GM10266 (cell line): ENCODE measurements around the gene EIF2AK2.

ENCODE experiments used
- DNase-seq: peaks from one replicate; pipeline ENCODE4 v3.0.0; 2012; ENCODE audit errors: extremely low spot score
- TF ChIP-seq, protein P1 (sequence below): IDR thresholded peaks from 2 replicates; pipeline ENCODE4 v1.5.1; 2012; ENCODE audit warnings: mild to moderate bottlenecking, low read depth; ENCODE audit not compliant: control insufficient read depth, insufficient read depth; ENCODE audit errors: missing control alignments

EIF2AK2 gene

DNA sequence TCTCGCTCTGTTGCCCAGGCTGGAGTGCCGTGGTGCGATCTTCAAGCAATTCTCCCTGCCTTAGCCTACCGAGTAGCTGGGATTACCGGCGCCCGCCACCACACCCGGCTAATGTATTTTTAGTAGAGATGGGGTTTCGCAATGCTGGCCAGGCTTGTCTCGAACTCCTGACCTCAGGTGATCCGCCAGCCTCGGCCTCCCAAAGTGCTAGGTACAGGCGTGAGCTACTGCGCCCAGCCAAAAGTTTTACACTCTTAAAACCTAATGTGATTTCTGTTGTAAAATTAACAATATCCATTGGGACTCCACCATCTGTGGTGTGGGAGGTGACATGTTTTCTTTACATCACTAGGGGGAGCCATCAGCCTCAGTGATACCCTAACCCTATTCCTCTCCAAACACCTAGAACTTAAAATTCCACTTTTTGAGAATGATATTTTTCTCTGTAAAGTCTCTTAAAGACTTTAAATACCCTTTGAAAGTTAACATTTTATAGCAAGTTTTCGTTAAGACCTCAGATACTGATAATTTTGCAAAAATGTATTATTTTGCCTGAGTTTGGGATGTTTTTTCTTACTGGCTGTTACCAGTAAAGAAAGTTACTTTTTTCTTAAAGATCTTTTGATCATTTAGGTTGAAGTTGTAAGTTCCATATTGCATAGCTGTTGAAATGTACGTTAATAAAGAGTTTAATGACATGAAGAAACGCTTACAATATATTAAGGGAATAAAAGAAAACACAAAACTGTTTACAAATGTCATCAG, 11.6 kb upstream of the EIF2AK2 start:
- TF ChIP-seq, protein P1, sequence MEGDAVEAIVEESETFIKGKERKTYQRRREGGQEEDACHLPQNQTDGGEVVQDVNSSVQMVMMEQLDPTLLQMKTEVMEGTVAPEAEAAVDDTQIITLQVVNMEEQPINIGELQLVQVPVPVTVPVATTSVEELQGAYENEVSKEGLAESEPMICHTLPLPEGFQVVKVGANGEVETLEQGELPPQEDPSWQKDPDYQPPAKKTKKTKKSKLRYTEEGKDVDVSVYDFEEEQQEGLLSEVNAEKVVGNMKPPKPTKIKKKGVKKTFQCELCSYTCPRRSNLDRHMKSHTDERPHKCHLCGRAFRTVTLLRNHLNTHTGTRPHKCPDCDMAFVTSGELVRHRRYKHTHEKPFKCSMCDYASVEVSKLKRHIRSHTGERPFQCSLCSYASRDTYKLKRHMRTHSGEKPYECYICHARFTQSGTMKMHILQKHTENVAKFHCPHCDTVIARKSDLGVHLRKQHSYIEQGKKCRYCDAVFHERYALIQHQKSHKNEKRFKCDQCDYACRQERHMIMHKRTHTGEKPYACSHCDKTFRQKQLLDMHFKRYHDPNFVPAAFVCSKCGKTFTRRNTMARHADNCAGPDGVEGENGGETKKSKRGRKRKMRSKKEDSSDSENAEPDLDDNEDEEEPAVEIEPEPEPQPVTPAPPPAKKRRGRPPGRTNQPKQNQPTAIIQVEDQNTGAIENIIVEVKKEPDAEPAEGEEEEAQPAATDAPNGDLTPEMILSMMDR, result peak; percentile 72
- peak; percentile 74 for DNase-seq

DNA sequence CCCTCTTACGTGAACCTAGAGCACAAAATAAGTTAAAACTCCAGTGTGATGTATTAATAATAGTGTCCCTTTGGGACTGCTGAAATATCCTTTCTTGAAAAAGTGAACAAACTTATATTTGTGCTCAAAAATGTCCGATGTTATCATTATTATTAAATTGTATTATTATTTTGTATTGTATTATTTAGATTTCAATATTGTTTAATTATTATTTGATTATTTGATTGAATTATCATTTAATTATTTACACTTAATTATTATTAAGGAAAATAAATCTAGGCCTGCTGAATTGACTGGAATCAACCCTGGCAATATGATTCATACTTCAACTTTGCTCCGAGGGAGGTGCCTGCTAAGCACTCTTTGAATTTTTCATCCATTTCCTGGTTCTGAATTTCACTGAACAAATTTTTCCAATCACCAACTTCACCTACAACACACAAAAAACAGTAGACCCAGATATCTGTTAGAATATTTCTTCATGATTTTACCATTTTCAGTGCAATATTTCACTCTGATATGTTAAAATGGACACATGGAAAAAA, 10.9 kb upstream of the EIF2AK2 start:
- DNase-seq, result no peak
- TF ChIP-seq, protein P1, result no peak

DNA sequence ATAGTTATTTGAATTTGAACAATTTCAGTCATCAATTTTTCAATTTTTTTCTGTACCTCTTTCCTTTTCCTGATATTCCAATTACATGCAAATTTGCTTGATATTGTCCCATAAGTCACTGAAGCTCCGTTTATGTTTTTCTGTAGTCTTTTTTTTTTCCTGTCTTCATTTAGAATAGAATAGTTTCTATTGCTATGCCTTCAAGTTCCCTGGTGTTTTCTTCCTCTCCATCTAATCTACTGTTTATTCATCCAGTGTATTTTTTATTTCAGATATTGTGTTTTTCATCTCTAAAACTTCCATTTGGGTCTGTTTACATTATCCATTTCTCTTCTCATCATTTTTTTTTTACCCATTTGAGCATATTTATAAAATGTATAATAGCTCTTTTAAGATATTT, 8.0 kb upstream of the EIF2AK2 start:
- TF ChIP-seq, protein P1, result no peak
- no peak for DNase-seq

DNA sequence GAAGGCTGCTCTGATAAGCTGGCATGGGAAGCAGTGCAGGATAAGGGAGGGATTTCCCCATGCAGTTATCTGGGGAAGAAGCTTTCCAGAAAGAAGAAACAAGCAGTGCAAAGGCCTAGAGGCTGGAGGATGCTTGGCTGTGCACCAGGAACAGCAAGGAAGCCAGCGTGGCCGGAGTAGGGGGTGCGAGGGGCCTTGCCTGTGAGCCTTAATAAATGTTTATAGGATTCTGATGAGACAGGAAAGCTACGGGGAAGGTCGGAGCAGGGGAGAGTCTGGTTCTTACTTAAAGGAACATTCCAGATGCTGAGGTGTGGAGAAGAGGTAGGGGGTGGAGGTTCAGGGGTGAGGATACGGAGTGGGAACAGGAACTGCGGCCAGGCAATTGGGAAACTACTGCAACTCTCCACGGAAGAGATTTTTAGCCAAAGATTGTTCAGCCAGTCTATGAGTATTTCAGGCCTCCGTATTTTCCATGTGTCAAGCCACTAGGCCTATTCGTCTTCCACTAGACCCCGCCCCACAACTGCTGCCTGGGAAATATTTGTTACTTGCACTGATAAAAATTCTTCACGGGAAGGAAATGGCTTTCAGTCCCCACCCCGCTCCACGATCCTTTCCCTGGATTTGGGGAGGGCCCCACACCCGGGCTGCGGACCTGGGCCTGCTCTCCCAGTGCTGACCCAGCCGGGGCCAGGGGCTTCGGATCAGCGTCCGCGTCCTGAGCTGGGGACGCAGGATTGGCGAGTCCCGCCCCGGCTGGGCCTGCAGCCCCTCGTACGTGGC, 516 bp downstream of the EIF2AK2 start:
- DNase-seq, result peak; percentile 63
- TF ChIP-seq, protein P1, result no peak

DNA sequence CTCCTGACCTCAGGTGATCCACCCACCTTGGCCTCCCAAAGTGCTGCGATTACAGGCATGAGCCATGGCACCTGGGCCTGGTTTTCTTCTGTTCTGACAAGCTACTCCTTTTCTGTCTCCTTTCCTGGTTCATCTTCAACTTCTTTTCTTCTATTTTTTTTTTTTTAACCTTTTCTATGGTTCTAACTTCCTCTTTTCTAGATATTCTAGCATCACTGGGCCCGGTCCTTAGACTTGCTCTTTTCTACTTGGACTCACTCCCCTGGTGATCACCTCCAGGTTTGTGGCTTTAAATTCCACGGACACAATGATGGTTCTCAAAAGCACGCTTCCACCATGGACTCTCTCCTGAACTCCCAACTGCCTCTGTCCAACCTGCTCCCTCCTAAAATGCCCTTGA, 2.0 kb downstream of the EIF2AK2 start:
- DNase-seq, result peak; percentile 42
- TF ChIP-seq, protein P1, result no peak

DNA sequence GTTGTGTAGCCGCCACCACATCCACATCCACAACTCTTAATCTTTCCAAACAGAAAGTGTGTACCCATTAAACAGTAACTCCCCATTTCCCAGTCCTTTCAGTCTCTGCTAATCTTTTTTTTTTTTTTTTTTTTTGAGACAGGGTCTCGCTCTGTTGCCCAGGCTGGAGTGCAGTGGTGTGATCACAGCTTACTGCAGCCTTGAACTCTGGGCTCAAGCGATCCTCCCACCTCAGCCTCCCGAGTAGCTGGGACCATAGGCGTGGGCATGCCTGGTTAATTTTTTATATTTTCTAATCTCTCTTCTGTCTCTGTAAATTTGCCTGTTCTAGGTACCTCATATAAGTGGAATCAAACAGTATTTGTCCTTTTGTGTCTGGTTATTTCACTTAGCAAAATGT, 3.6 kb downstream of the EIF2AK2 start:
- DNase-seq, result no peak
- TF ChIP-seq, protein P1, result no peak
